GM12892 (cell line): ENCODE results near the gene NADSYN1.
"Not testable (repeated sequence)": the region's sequence is repeated elsewhere in the genome, so short reads cannot be mapped to it uniquely, and the experiment has no call there.

Experiments
- DNase-seq: peaks from one replicate; pipeline ENCODE4 v3.0.0; 2011; ENCODE audit not compliant: insufficient read length
- FAIRE-seq: peaks from 2 replicates; lab custom pipeline; 2011; peaks lifted over from hg19 to GRCh38; lab: Jason Lieb, UNC
- POLR2A ChIP-seq: IDR thresholded peaks from 2 replicates; pipeline ENCODE4 v1.6.1; 2011; ENCODE audit warnings: low read depth, low read length, control low read depth
- POLR2AphosphoS5 ChIP-seq: IDR thresholded peaks from 2 replicates; pipeline ENCODE4 v1.6.1; 2011; ENCODE audit warnings: low read depth, low read length, control low read depth
- TAF1 ChIP-seq: IDR thresholded peaks from 2 replicates; pipeline ENCODE4 v1.6.1; 2011; ENCODE audit warnings: low read depth, mild to moderate bottlenecking, control low read depth, low read length, borderline replicate concordance

Gene NADSYN1

DNA sequence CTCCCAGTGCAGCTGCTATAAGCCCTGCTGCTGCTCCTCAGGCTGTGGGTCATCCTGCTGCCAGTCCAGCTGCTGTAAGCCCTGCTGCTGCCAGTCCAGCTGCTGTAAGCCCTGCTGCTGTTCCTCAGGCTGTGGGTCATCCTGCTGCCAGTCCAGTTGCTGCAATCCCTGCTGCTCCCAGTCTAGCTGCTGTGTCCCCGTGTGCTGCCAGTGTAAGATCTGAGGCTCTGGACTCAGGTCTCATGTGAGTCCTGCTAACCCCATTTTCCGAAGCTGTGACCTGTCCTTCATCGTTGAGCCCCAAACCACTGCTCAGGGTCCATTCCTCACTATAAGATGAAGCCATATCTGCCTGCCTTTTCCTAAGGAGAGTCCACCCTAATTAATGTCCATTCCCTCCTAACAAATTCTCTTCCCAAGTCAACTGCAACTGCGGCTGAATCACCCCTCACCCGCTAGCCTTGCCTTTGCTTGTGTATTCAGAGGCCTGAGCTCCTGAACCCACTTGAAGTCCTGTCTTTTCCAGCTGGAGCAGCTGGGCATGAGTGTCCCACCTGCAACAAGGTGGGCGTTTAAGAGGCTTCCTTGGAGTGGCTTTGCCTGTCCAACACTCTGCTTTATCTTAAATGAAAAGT is 74.7 kb downstream of the NADSYN1 start:
- FAIRE-seq (no peak), DNase-seq (no peak)
- TF ChIP-seq TAF1 (no peak), POLR2AphosphoS5 (no peak), POLR2A (no peak)

DNA sequence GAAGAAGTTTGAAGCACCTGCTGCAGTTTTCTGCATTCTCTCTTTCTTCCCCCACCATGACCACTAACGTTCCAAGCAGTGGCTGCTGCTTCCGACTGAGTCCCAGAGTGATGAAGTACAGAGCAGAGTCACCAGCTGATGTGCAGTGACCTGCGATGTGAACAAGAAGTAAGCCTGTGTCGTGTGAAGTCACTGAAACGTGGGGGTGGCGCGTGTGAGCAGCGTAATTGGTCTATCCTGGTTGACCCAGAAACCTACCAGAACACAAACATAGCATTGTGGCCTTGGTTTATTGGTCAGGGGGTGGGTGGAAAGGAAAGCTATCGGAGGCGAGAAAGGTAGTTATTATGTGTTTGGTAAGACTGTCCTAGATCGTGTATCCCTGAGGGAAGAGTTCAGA is 77.6 kb downstream of the NADSYN1 start:
- FAIRE-seq: no peak
- no peak for DNase-seq
- TF ChIP-seq TAF1 (no peak), POLR2AphosphoS5 (no peak)

DNA sequence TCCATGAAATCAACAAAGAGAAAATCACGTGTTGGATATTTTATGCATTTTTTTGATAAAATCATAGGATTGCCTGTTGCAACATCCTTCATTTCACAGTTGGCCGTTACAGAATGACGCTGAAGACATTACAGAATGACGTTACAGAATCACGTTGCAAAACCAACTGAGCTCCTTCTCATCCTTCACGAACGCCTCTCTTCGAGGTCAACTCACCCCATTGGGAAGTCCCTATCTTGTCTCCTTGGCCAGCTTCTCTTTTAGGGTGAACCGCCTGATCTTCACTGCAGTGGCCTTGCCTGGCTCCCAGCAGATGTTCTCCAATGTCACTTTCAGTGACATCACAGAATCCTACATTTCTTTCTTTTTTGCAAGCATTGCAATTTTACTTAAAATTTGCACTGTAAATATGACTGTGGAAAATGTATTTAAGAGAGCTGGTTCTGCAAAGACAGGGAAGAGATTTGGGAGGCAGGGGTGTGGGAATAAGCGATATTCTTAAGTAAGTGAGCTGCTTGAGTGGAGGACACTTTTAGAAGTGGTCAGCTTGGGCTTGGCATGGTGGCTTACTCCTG is 79.1 kb downstream of the NADSYN1 start:
- DNase-seq (no peak), FAIRE-seq (no peak)
- TF ChIP-seq POLR2A (no peak), TAF1 (no peak), POLR2AphosphoS5 (no peak)

DNA sequence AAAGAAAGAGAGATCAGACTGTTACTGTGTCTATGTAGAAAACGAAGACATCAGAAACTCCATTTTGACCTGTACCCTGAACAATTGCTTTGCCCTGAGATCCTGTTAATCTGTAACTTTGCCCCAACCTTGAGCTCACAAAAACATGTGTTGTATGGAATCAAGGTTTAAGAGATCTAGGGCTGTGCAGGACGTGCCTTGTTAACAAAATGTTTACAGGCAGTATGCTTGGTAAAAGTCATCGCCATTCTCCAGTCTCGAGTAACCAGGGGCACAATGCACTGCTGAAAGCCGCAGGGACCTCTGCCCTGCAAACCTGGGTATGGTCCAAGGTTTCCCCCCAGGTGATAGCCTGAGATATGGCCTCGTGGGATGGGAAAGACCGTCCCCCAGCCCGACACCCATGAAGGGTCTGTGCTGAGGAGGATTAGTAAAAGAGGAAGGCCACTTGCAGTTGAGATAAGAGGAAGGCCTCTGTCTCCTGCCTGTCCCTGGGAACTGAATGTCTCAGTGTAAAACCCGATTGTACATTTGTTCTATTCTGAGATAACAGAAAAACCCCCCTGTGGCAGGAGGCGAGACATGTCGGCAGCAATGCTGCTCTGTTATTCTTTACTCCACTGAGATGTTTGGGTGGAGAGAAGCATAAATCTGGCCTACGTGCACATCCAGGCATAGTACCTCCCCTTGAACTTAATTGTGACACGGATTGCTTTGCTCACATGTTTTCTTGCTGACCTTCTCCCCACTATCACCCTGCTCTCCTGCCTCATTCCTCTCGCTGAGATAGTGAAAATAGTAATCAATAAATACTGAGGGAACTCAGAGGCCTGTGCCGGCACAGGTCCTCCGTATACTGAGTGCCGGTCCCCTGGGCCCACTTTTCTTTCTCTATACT is 82.0 kb downstream of the NADSYN1 start:
- DNase-seq, FAIRE-seq: not testable (repeated sequence)

DNA sequence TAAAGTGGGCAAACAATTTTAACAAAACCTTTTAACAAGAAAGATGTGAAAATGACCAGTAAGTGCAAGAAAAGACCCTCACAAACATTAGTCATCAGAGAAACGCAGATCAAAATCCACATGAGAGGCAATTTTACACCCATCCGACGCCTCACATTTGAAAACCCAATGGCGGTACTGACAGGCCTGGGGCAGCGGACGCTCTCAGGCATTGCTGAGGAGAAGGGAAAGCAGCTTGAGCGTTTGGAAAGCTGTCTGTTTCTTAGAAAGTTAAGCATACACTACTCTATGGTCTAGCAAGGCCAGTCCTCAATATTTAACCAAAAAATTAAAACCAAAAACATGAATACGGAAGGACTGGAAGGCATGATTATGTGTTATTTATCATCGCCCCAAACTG is 82.8 kb downstream of the NADSYN1 start:
- FAIRE-seq (peak; percentile 14), DNase-seq (no peak)
- TF ChIP-seq TAF1 (no peak), POLR2AphosphoS5 (no peak), POLR2A (no peak)

DNA sequence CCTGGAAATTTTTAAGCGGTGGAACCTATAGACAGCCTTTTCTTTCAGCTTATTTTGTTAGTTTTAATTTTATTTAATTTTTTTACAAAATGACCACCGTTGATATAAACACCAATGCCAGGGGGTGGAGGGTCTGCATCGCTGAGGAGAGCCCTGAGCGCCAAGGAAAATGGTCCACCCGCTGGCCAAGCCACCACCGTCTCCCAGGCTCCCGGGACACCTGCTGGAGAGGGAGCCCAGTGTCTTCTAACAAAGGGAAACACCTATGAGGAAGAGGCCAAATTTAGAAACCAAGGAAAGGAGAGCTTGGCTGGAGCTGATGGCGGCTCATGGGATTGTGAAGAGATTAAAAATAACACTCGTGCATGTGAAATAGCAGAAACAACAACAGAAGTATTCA is 84.5 kb downstream of the NADSYN1 start:
- TF ChIP-seq POLR2AphosphoS5 (no peak), POLR2A (no peak), TAF1 (no peak)

DNA sequence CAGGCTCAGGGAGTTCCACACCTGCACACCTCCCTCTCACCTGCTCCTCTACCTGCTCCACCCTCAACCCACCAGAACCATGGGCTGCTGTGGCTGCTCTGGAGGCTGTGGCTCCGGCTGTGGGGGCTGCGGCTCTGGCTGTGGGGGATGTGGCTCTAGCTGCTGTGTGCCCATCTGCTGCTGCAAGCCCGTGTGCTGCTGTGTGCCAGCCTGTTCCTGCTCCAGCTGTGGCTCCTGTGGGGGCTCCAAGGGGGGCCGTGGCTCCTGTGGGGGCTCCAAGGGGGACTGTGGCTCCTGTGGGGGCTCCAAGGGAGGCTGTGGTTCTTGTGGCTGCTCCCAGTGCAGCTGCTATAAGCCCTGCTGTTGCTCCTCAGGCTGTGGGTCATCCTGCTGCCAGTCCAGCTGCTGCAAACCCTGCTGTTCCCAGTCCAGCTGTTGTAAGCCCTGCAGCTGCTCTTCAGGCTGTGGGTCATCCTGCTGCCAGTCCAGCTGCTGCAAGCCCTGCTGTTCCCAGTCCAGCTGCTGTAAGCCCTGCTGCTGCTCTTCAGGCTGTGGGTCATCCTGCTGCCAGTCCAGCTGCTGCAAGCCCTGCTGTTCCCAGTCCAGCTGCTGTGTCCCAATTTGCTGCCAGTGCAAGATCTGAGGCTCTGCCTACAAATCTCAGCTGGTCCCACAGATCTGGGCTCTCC is 85.1 kb downstream of the NADSYN1 start, which contains the start of gene KRTAP5-8:
Gene KRTAP5-8, plus strand, starts transcription at position 49 of the 689 bp plus-strand sequence. Its CDS starts 31 bp downstream, at position 80.
- DNase-seq: not testable (repeated sequence)
- FAIRE-seq: peak; percentile 30

More for the DNA sequence above, 84.5 kb downstream of the NADSYN1 start:
- DNase-seq (no peak), FAIRE-seq (no peak)

DNA sequence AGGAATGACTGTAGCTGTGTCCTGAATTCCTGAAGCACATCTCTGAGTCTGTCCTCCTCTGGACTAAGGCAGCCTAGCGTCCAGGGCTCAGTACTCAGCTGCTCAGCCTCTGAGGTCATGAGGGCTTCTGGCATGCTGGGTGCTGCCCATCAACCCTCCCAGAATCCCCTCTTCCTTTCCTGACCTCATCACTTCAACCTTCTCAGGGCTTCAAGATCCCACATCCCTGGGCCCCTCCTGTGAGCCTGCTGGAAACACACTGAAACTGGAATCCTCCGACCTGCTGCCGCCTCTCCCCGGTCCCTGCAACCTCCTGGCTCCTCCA is 85.6 kb downstream of the NADSYN1 start:
- FAIRE-seq (no peak), DNase-seq (no peak)
- TF ChIP-seq POLR2AphosphoS5 (no peak), TAF1 (no peak)

DNA sequence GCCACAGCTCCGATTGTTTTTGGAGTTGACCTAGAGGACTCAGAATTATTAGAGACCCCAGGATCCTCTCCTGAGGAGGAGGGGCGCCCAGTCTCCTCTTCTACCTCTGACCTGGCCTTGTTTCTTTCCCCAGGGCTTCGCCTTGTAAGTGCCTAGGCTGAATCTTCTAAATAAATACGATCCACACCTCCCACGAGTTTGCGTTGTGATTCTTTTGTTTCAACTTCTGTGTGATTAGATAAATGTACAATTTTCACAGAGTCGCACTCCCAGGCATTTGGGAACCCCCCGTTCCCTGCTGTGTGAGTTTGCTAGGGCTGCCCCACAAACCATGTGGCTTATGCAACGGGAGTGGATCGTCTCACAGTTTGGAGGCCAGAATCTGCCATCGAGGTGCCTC is 86.0 kb downstream of the NADSYN1 start:
- TF ChIP-seq POLR2A (no peak; the same call in 1 of the 2 replicates), TAF1 (no peak), POLR2AphosphoS5 (no peak)
- FAIRE-seq (no peak), DNase-seq (no peak)

DNA sequence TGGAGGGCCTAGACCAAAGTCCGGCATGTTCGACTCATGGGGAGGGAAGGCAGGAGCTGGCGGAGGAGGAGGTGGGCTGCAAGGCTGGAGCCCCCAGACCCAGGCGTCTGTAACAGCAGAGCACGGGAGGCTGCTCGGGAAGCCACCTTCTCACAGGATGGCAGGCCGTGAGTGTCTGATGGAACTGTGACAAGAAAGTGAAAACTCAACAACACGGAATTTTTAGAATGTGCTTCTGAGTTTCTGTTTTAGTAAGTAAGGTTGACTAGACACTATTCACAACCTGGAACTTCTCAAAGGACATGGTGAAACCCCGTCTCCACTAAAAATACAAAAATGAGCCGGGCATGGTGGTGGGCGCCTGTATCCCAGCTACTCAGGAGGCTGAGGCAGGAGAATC is 87.0 kb downstream of the NADSYN1 start:
- TF ChIP-seq TAF1 (peak; percentile 20; the same call in 1 of the 2 replicates), POLR2A (peak; percentile 46; the same call in 1 of the 2 replicates)
- FAIRE-seq: peak; percentile 67
- not testable (repeated sequence) for DNase-seq

DNA sequence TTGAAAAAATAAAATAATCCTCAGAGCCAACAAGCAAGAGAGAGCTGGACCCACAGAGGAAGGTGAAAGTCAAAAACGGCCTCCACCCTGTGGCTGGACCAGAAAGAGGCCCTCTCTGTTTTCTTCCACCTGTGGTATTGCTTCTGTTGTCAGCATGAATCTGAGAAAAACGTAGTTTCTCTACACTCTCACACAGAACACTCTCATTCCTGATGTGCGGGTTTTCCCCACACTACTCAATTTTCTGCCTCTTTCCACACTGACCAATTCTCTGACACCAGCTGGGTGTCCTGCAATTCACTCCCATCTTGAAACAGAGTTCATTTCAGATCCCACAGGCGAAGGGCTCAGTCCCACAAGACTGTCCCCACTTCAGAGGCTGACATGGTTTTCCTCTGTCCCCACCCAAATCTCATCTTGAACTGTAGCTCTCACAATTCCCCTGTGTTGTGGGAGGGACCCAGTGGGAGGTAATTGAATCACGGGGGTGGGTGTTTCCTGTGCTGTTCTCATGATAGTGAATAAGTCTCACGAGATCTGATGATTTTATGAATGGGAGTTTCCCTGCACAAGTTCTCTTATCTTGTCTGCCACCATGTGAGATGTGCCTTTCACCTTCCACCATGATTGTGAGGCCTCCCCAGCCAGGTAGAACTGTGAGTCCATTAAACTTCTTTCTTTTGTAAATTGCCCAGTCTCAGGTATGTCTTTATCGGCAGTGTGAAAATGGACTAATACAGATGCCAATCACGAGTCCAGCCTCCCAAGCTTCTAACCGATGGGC is 87.7 kb downstream of the NADSYN1 start:
- FAIRE-seq: peak; percentile 92
- not testable (repeated sequence) for DNase-seq

DNA sequence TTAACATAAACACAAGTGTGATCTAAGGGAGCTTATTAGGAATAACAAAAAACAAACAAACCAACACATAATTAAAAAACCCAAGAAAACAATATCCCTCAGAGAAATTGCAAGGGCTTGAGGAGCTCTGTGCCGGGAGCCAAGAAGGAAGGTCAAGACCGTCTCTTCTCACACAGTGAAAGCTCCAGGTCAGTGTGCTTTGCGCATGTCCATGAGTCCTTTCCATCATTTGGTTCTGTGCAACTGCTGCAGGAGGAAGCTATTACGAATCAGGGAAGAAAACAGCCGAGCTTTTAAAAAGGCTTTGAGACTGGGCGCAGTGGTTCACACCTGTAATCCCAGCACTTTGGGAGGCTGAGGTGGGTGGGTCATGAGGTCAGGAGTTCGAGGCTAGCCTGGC is 89.4 kb downstream of the NADSYN1 start:
- FAIRE-seq: no peak
- DNase-seq: no peak
- TF ChIP-seq POLR2AphosphoS5 (no peak), POLR2A (no peak), TAF1 (no peak)
